Keratinocyte (primary cell): ENCODE measurements around the gene GAB2.

Experiments
- EZH2 ChIP-seq: IDR thresholded peaks from one replicate; pipeline ENCODE4 v1.6.1; 2012; ENCODE audit warnings: inconsistent platforms, mild to moderate bottlenecking, low read length, moderate library complexity
- TF ChIP-seq, protein P1 (sequence below), 3 experiments: IDR thresholded peaks in 1 of 3; conservative IDR thresholded peaks in 1 of 3; optimal IDR thresholded peaks in 1 of 3; 2 replicates in 2 of 3; 3 replicates in 1 of 3; pipeline versions ENCODE3 to v1.5.1; 2011; ENCODE audit warnings: low read length in 3 of 3, mild to moderate bottlenecking in 3 of 3, moderate library complexity in 2 of 3, control low read depth in 1 of 3, inconsistent platforms in 1 of 3; ENCODE audit not compliant: insufficient read depth in 2 of 3; ENCODE audit errors: extremely low read depth in 1 of 3

DNA sequence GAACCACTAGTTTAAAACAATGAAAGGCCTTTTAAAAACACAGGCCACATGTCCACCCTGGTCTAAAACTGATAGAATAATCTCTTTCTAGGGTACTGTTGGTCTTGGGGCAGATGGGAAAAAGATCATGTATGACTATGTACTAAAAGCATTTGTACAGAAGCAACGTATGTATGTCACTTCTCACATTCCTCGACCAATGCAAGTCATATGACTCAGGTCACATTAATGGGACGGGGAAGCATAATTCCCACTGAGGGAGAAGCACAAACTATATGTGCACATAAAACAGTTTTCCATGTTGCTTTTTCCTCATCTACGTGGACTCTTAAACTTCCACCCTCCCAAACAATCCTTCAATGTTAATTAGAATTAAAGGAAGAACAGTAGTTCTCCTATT, 32.2 kb upstream of the GAB2 start:
- TF ChIP-seq, protein P1, sequence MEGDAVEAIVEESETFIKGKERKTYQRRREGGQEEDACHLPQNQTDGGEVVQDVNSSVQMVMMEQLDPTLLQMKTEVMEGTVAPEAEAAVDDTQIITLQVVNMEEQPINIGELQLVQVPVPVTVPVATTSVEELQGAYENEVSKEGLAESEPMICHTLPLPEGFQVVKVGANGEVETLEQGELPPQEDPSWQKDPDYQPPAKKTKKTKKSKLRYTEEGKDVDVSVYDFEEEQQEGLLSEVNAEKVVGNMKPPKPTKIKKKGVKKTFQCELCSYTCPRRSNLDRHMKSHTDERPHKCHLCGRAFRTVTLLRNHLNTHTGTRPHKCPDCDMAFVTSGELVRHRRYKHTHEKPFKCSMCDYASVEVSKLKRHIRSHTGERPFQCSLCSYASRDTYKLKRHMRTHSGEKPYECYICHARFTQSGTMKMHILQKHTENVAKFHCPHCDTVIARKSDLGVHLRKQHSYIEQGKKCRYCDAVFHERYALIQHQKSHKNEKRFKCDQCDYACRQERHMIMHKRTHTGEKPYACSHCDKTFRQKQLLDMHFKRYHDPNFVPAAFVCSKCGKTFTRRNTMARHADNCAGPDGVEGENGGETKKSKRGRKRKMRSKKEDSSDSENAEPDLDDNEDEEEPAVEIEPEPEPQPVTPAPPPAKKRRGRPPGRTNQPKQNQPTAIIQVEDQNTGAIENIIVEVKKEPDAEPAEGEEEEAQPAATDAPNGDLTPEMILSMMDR (optimal IDR thresholded peaks at IDR 0.05 in 1 of 3, IDR thresholded peaks at IDR 0.05 in 1 of 3, conservative IDR thresholded peaks at IDR 0.05 in 1 of 3; ENCODE audit: extremely low read depth in 1 of 3, insufficient read depth in 2 of 3, low read length in 3 of 3): no peak
- no peak for TF ChIP-seq EZH2
